ENCODE results near the gene TIMM13. TPM values are rescaled to one million over a fixed set of nuclear protein-coding genes. Genes with fewer than 3 reads are reported as not detected.

TIMM13 gene
- total and polyA plus RNA-seq, 3 experiments from 2014 or later = 71.0 to 169 (median 154) TPM

DNA sequence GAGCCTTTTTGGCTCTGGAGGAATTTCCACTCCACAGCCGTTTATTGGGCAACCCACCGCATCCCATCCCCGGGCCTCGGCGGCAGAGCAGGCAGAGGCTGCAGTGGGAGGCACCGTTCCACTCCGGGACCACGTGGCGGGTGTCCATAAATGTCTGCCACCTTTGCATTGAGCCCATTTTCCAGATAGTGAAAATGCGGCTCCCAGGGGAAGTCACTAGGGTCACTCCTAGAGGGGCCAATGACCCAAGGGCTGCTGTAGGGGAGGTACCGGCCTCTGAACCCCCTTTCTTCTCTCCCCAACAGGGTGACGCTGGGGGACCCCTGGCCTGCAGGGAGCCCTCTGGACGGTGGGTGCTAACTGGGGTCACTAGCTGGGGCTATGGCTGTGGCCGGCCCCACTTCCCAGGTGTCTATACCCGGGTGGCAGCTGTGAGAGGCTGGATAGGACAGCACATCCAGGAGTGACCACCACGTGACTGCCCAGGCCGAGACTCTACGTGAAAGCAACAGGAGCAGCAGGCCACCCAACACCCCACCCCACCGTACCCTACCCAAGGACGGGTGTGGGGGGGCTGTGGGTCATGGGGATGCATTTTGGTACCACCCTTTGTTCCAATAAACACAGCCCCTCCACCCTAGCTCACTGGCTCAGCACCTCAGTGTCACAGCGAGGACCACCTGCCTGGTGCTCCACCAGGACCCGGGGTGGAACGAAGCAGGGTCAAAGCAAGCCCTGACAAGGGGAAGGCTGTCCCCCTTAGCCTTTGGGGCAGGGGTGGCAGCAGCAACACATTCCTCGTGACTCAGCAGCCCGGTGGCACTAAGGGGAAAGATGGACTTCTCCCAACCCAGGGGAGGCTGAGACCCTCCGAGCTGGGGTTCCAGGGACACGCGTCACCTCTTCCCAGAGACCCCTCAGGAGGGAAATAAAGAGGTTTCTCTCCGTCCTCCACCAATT, 1.5 kb downstream of the TIMM13 start:
- H3K9me3 ChIP-seq (ENCODE audit: low read length) = no peaks in the 10 kb centered on the region
- peaks cover 19% of the 10 kb centered on the region for H3K4me1 ChIP-seq (ENCODE audit: insufficient read depth, low read length)
- Mint-ChIP-seq H3K4me1 (peaks cover 10 to 19% (median 13%) of the 10 kb centered on the region in 3 donors), H3K27ac (peak overlapping the region in 5 of 8 donors; percentile 58 to 95 (median 76)), H3K27me3 (peaks cover 0 to 2% of the 10 kb centered on the region in 2 donors), H3K36me3 (peaks cover 0 to 25% (median 2%) of the 10 kb centered on the region in 3 donors), H3K4me3 (peak overlapping the region in 6 of 7 donors; percentile 63 to 97 (median 94)), H3K9me3 (peaks cover 0 to 2% (median 0%) of the 10 kb centered on the region in 5 donors)
- CTCF ChIA-PET = interaction anchor here (0.8 kb wide), 1 partner anchor 185 kb away, joined by 3 read pairs; no protein-coding TSS in a partner anchor
- POLR2A ChIA-PET = interaction anchor here (0.6 to 1.3 kb wide), 2 partner anchors 127 to 936 kb away, joined by 3 to 5 read pairs; no protein-coding TSS in a partner anchor
- H3K27me3 ChIP-seq (ENCODE audit: insufficient read depth, low read length, poor library complexity, severe bottlenecking) = no peaks in the 10 kb centered on the region
- H3K36me3 ChIP-seq (ENCODE audit: insufficient read depth, low read length) = no peaks in the 10 kb centered on the region
- no peak for DNase-seq
- peak overlapping the region; percentile 91 for H3K27ac ChIP-seq (ENCODE audit: low read depth, low read length)
- H3K4me3 ChIP-seq (ENCODE audit: low read length) = peak overlapping the region; percentile 84

DNA sequence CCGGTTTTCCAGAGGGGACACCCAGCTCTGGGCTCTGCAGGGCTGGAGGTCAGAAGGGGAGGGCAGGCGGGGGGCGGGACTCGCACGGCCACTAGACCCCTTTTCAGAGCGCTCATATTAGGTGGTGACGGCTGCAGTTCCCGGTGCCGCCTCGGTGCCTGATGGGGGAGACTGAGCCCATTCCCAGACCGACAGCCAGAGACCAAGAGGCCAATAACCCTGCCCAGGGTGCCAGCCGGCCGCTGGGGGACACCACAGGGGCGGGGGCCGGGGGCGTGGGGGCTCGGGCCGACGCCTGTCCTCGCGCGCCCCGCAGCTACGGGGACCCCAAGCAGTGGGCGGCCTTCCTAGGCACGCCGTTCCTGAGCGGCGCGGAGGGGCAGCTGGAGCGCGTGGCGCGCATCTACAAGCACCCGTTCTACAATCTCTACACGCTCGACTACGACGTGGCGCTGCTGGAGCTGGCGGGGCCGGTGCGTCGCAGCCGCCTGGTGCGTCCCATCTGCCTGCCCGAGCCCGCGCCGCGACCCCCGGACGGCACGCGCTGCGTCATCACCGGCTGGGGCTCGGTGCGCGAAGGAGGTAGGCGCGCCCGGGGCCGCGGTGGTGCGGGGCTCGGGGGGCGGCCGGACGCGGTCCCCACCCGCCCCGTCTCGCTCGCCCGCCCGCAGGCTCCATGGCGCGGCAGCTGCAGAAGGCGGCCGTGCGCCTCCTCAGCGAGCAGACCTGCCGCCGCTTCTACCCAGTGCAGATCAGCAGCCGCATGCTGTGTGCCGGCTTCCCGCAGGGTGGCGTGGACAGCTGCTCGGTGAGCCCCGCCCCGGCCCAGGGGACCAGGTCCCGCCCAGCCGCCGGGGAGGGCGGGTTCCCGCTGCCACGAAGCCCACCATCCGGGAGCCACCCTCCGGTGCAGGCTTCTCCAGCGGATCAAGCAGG, 2.4 kb downstream of the TIMM13 start:
- Mint-ChIP-seq H3K36me3 (peaks cover 0 to 17% (median 2%) of the 10 kb centered on the region in 3 donors), H3K9me3 (peaks cover 0 to 2% (median 0%) of the 10 kb centered on the region in 5 donors), H3K27me3 (peaks cover 0 to 2% of the 10 kb centered on the region in 2 donors), H3K4me1 (peaks cover 10 to 19% (median 13%) of the 10 kb centered on the region in 3 donors), H3K4me3 (no peak overlapping the region), H3K27ac (no peak overlapping the region)
- POLR2A ChIA-PET = interaction anchor here (0.6 kb wide), 1 partner anchor 937 kb away, joined by 3 read pairs; no protein-coding TSS in a partner anchor
- Histone ChIP-seq H3K4me1 (ENCODE audit: insufficient read depth, low read length) (peaks cover 19% of the 10 kb centered on the region), H3K27ac (ENCODE audit: low read depth, low read length) (no peak overlapping the region), H3K9me3 (ENCODE audit: low read length) (no peaks in the 10 kb centered on the region), H3K36me3 (ENCODE audit: insufficient read depth, low read length) (no peaks in the 10 kb centered on the region), H3K27me3 (ENCODE audit: insufficient read depth, low read length, poor library complexity, severe bottlenecking) (no peaks in the 10 kb centered on the region), H3K4me3 (ENCODE audit: low read length) (no peak overlapping the region)
- no peak for DNase-seq
- CTCF ChIA-PET = no interaction called here

GRCh38 chr19:2423915-2424685, 3.3 kb downstream of the TIMM13 start:
- no peaks in the 10 kb centered on the region for H3K36me3 ChIP-seq (ENCODE audit: insufficient read depth, low read length)
- Mint-ChIP-seq H3K4me1 (peaks cover 10 to 19% (median 13%) of the 10 kb centered on the region in 3 donors), H3K27me3 (no peaks in the 10 kb centered on the region), H3K36me3 (peaks cover 0 to 15% (median 2%) of the 10 kb centered on the region in 3 donors), H3K9me3 (peaks cover 0 to 2% (median 0%) of the 10 kb centered on the region in 5 donors), H3K27ac (no peak overlapping the region), H3K4me3 (peak overlapping the region in 1 of 7 donors; percentile 54)
- peaks cover 19% of the 10 kb centered on the region for H3K4me1 ChIP-seq (ENCODE audit: insufficient read depth, low read length)
- no peak overlapping the region for H3K4me3 ChIP-seq (ENCODE audit: low read length)
- no peak for DNase-seq
- no peaks in the 10 kb centered on the region for H3K9me3 ChIP-seq (ENCODE audit: low read length)
- CTCF ChIA-PET = no interaction called here
- POLR2A ChIA-PET = no interaction called here
- H3K27ac ChIP-seq (ENCODE audit: low read depth, low read length) = no peak overlapping the region
- H3K27me3 ChIP-seq (ENCODE audit: insufficient read depth, low read length, poor library complexity, severe bottlenecking) = no peaks in the 10 kb centered on the region

DNA sequence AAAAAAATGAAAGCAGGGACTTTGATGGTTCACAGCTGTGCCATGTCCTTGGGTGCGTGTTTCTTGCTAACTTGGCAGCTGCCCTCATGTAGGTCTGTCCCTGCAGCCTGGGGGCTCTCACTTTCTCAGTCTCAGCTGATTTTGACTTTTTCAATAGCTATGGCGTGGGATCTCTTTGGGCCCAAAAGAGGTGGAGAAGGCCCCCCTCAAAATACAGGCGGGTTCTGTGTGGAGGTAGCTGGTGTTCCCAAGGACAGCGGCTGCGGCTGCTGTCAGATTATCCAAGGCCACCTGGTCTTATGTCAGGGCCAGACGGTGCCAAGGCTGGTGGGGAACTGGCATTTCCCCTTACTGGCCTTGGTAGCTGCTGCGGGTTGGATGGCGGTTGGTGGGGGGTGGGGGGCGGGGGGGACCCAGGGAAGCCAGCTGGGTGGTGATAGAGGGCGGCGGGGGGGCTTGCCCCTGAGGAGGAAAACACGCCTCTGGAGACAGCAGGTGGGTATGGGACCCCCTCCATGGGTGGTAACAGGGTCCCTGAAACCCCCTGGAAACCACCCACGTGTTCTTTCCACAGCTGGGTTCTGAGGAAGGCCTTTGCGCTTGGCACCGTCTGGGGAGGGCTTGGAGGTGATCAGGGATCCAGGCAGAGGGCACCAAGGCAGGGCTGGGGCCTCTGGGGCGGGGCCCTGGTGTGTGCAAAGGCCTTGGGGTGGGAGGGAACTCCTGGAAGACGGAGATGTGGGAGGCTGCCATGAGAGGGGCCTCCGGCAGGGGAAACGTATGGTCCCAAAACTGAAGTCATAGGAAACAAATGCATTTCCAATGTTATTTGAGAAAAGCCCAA, 4.1 kb downstream of the TIMM13 start:
- POLR2A ChIA-PET = no interaction called here
- Histone ChIP-seq H3K27ac (ENCODE audit: low read depth, low read length) (no peak overlapping the region), H3K9me3 (ENCODE audit: low read length) (no peaks in the 10 kb centered on the region), H3K4me3 (ENCODE audit: low read length) (no peak overlapping the region), H3K4me1 (ENCODE audit: insufficient read depth, low read length) (peaks cover 17% of the 10 kb centered on the region), H3K36me3 (ENCODE audit: insufficient read depth, low read length) (no peaks in the 10 kb centered on the region), H3K27me3 (ENCODE audit: insufficient read depth, low read length, poor library complexity, severe bottlenecking) (no peaks in the 10 kb centered on the region)
- DNase-seq = no peak
- Mint-ChIP-seq H3K4me3 (no peak overlapping the region), H3K4me1 (peaks cover 10 to 19% (median 13%) of the 10 kb centered on the region in 3 donors), H3K27me3 (no peaks in the 10 kb centered on the region), H3K36me3 (peaks cover 0 to 15% (median 2%) of the 10 kb centered on the region in 3 donors), H3K27ac (no peak overlapping the region), H3K9me3 (peaks cover 0 to 2% (median 0%) of the 10 kb centered on the region in 5 donors)
- CTCF ChIA-PET = no interaction called here

DNA sequence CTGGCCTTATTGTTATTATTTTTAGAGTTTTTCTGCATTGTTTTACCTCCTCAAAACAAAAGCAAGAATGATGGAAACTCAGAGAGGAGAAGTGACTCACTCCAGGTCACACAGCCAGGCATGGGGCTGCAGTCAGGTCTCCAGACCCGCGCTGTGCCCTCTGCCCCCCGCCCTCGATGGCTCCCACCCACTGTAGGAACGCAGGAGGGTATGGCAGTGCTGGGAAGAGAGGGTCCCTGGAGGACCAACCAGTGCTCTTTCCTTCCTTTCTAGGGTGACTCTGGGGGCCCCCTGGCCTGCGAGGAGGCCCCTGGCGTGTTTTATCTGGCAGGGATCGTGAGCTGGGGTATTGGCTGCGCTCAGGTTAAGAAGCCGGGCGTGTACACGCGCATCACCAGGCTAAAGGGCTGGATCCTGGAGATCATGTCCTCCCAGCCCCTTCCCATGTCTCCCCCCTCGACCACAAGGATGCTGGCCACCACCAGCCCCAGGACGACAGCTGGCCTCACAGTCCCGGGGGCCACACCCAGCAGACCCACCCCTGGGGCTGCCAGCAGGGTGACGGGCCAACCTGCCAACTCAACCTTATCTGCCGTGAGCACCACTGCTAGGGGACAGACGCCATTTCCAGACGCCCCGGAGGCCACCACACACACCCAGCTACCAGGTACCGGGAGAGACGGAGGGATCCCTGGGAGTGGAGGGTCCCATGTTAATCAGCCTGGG, 5.6 kb downstream of the TIMM13 start:
- ChIA-PET POLR2A (no interaction called here), CTCF (interaction anchor here (0.9 kb wide), 1 partner anchor 30 kb away, joined by 4 read pairs; no protein-coding TSS in a partner anchor)
- Histone ChIP-seq H3K9me3 (ENCODE audit: low read length) (no peaks in the 10 kb centered on the region), H3K36me3 (ENCODE audit: insufficient read depth, low read length) (no peaks in the 10 kb centered on the region), H3K4me3 (ENCODE audit: low read length) (no peak overlapping the region), H3K27ac (ENCODE audit: low read depth, low read length) (no peak overlapping the region), H3K27me3 (ENCODE audit: insufficient read depth, low read length, poor library complexity, severe bottlenecking) (no peaks in the 10 kb centered on the region), H3K4me1 (ENCODE audit: insufficient read depth, low read length) (peaks cover 11% of the 10 kb centered on the region)
- no peak for DNase-seq
- Mint-ChIP-seq H3K27ac (peak overlapping the region in 1 of 8 donors; percentile 15), H3K36me3 (peaks cover 0 to 13% (median 0%) of the 10 kb centered on the region in 3 donors), H3K9me3 (no peaks in the 10 kb centered on the region), H3K4me3 (no peak overlapping the region), H3K4me1 (peaks cover 4 to 8% (median 5%) of the 10 kb centered on the region in 3 donors), H3K27me3 (peaks cover 0 to 1% of the 10 kb centered on the region in 2 donors)

- no peak overlapping the region for H3K4me3 Mint-ChIP-seq
- ChIA-PET POLR2A (interaction anchor here (0.7 kb wide), 1 partner anchor 45 kb away, joined by 8 read pairs; no protein-coding TSS in a partner anchor), CTCF (no interaction called here)
- H3K27ac ChIP-seq (ENCODE audit: low read depth, low read length) = no peak overlapping the region
- H3K9me3 ChIP-seq (ENCODE audit: low read length) = no peaks in the 10 kb centered on the region
- H3K27me3 Mint-ChIP-seq = peaks cover 0 to 1% of the 10 kb centered on the region in 2 donors
- no peaks in the 10 kb centered on the region for H3K36me3 ChIP-seq (ENCODE audit: insufficient read depth, low read length)
- peaks cover 0 to 8% (median 0%) of the 10 kb centered on the region in 3 donors for H3K36me3 Mint-ChIP-seq
- no peaks in the 10 kb centered on the region for H3K4me1 Mint-ChIP-seq
- H3K4me1 ChIP-seq (ENCODE audit: insufficient read depth, low read length) = no peaks in the 10 kb centered on the region
- no peak overlapping the region for H3K27ac Mint-ChIP-seq
- no peak for DNase-seq
- H3K4me3 ChIP-seq (ENCODE audit: low read length) = no peak overlapping the region
- no peaks in the 10 kb centered on the region for H3K27me3 ChIP-seq (ENCODE audit: insufficient read depth, low read length, poor library complexity, severe bottlenecking)
- H3K9me3 Mint-ChIP-seq = no peaks in the 10 kb centered on the region
These were observed 6.9 kb downstream of the TIMM13 start for GRCh38 chr19:2420490-2420889.
